H1 (cell line): Measurements from ENCODE around the gene RASGRF1. TPM values are rescaled to one million over a fixed set of nuclear protein-coding genes. Genes with fewer than 3 reads are reported as not detected.

ENCODE experiments used
- CTCF ChIA-PET: fragments of 300-600 bp; sonication (Branson Sonifier 250); formaldehyde crosslinking; loops from one replicate; lab custom pipeline; 2021; ENCODE audit not compliant: partially characterized antibody; lab: Charles Lee
- POLR2A ChIA-PET: fragments of 300-600 bp; sonication (Branson Sonifier 250); formaldehyde crosslinking; loops from one replicate; lab custom pipeline; 2021; ENCODE audit warnings: inconsistent platforms; ENCODE audit not compliant: partially characterized antibody; lab: Charles Lee
- DNase-seq, 2 experiments: peaks; one replicate each; pipeline versions ENCODE4 v3.0.0 to v3.0.0-alpha.2; 2010 to 2022; ENCODE audit warnings: low spot score in 2 of 2, low read depth in 1 of 2, mixed read lengths in 1 of 2
- FAIRE-seq: peaks from 2 replicates; lab custom pipeline; 2011; peaks lifted over from hg19 to GRCh38; lab: Jason Lieb, UNC
- H2AFZ ChIP-seq: 2 replicates; pipeline ENCODE4 v1.8.1; 2012; ENCODE audit warnings: low read length, inconsistent platforms
- H2AK5ac ChIP-seq: 2 replicates; pipeline ENCODE4 v1.6.1; 2013; ENCODE audit warnings: low read depth, low read length
- H2BK120ac ChIP-seq: replicated peaks from 2 replicates; pipeline ENCODE3; 2013; ENCODE audit warnings: low read depth, low read length, inconsistent platforms
- H2BK12ac ChIP-seq: 2 replicates; pipeline ENCODE4 v1.6.1; 2013; ENCODE audit warnings: low read depth, low read length
- H2BK15ac ChIP-seq: 2 replicates; pipeline ENCODE4 v1.6.1; 2013; ENCODE audit warnings: low read length
- H2BK20ac ChIP-seq: 2 replicates; pipeline ENCODE4 v1.6.1; 2013; ENCODE audit warnings: low read length
- H2BK5ac ChIP-seq: 2 replicates; pipeline ENCODE4 v1.6.1; 2013; ENCODE audit warnings: low read depth, low read length
- H3K14ac ChIP-seq: 2 replicates; pipeline ENCODE4 v1.6.1; 2013; ENCODE audit warnings: inconsistent platforms; ENCODE audit not compliant: insufficient read length
- H3K18ac ChIP-seq: 2 replicates; pipeline ENCODE4 v1.6.1; 2013; ENCODE audit warnings: low read length; ENCODE audit errors: extremely low read depth
- H3K23ac ChIP-seq: 2 replicates; pipeline ENCODE4 v1.6.1; 2013; ENCODE audit warnings: inconsistent platforms; ENCODE audit not compliant: insufficient read length
- H3K23me2 ChIP-seq: 2 replicates; pipeline ENCODE4 v1.6.1; 2013; ENCODE audit warnings: low read depth, low read length
- H3K27ac ChIP-seq: 2 replicates; pipeline ENCODE4 v1.6.1; 2011; ENCODE audit warnings: low read depth, low read length, inconsistent platforms
- H3K27me3 ChIP-seq, 4 experiments: replicated peaks in 1 of 4; 1 replicate in 1 of 4; 2 replicates in 3 of 4; pipeline versions ENCODE4 v1.6.1 to v1.8.1; 2011 to 2013; ENCODE audit warnings: low read length in 3 of 4, mild to moderate bottlenecking in 3 of 4, inconsistent platforms in 2 of 4, mixed read lengths in 2 of 4, moderate library complexity in 1 of 4; ENCODE audit not compliant: control insufficient read depth in 3 of 4, insufficient read depth in 3 of 4; ENCODE audit errors: extremely low read depth in 1 of 4
- H3K36me3 ChIP-seq, 4 experiments: 2 replicates each; pipeline versions ENCODE4 v1.6.1 to v1.8.1; 2011 to 2013; ENCODE audit warnings: mild to moderate bottlenecking in 4 of 4, low read length in 3 of 4, moderate library complexity in 2 of 4, control low read depth in 1 of 4, inconsistent platforms in 1 of 4; ENCODE audit not compliant: insufficient read depth in 4 of 4, control insufficient read depth in 2 of 4
- H3K4ac ChIP-seq: replicated peaks from 2 replicates; pipeline ENCODE3; 2013; ENCODE audit warnings: low read length, low read depth, mixed read lengths, inconsistent platforms; ENCODE audit not compliant: insufficient read length
- H3K4me1 ChIP-seq, 4 experiments: replicated peaks in 1 of 4; 1 replicate in 1 of 4; 2 replicates in 3 of 4; pipeline versions ENCODE4 v1.6.1 to v1.8.1; 2011 to 2013; ENCODE audit warnings: low read length in 3 of 4, inconsistent platforms in 2 of 4, mixed read lengths in 1 of 4; ENCODE audit not compliant: insufficient read depth in 4 of 4, control insufficient read depth in 3 of 4
- H3K4me2 ChIP-seq, 2 experiments: 2 replicates each; pipeline versions ENCODE4 v1.6.1 to v1.8.1; 2011 to 2013; ENCODE audit warnings: low read depth in 2 of 2, low read length in 2 of 2, control low read depth in 1 of 2, inconsistent platforms in 1 of 2, mild to moderate bottlenecking in 1 of 2; ENCODE audit not compliant: insufficient read depth in 1 of 2
- H3K4me3 ChIP-seq, 4 experiments: fragments of 200-600, 300-600 bp in 1 of 4; sonication (generic), shearing (Covaris generic), sonication (Bioruptor Twin) in 1 of 4; 2 replicates each; pipeline versions ENCODE4 v1.5.1 to v1.8.1; 2011 to 2016; ENCODE audit warnings: low read length in 4 of 4, low read depth in 3 of 4, control low read depth in 2 of 4, inconsistent platforms in 2 of 4, mild to moderate bottlenecking in 2 of 4, mixed read lengths in 1 of 4, moderate library complexity in 1 of 4; ENCODE audit not compliant: insufficient read depth in 2 of 4; ENCODE audit errors: extremely low read depth in 1 of 4
- H3K56ac ChIP-seq: replicated peaks from 2 replicates; pipeline ENCODE3; 2013; ENCODE audit warnings: low read depth, mild to moderate bottlenecking, mixed read lengths, low read length, inconsistent platforms; ENCODE audit not compliant: insufficient read length
- H3K79me1 ChIP-seq: 2 replicates; pipeline ENCODE4 v1.6.1; 2013; ENCODE audit warnings: low read depth, low read length, control low read depth
- H3K79me2 ChIP-seq, 2 experiments: 2 replicates each; pipeline versions ENCODE4 v1.6.1 to v1.8.1; 2012 to 2013; ENCODE audit warnings: low read length in 2 of 2, mild to moderate bottlenecking in 2 of 2, inconsistent platforms in 1 of 2; ENCODE audit not compliant: insufficient read depth in 2 of 2, control insufficient read depth in 1 of 2
- H3K9ac ChIP-seq, 4 experiments: replicated peaks in 1 of 4; 1 replicate in 1 of 4; 2 replicates in 3 of 4; pipeline versions ENCODE4 v1.6.1 to v1.8.1; 2011 to 2013; ENCODE audit warnings: low read depth in 3 of 4, low read length in 3 of 4, control low read depth in 2 of 4, mild to moderate bottlenecking in 2 of 4, moderate library complexity in 2 of 4, inconsistent platforms in 1 of 4; ENCODE audit errors: extremely low read depth in 1 of 4
- H3K9me3 ChIP-seq, 2 experiments: 2 replicates each; pipeline versions ENCODE4 v1.6.1 to v1.8.1; 2012 to 2013; ENCODE audit warnings: mild to moderate bottlenecking in 2 of 2, moderate library complexity in 2 of 2, control low read depth in 1 of 2, inconsistent platforms in 1 of 2, low read depth in 1 of 2, low read length in 1 of 2, mixed read lengths in 1 of 2; ENCODE audit not compliant: insufficient read depth in 2 of 2
- H4K20me1 ChIP-seq, 2 experiments: replicated peaks in 1 of 2; 2 replicates each; pipeline versions ENCODE3 to v1.8.1; 2011 to 2013; ENCODE audit warnings: inconsistent platforms in 2 of 2, low read length in 2 of 2, mild to moderate bottlenecking in 1 of 2; ENCODE audit not compliant: insufficient read depth in 2 of 2, control insufficient read depth in 1 of 2
- H4K5ac ChIP-seq: 2 replicates; pipeline ENCODE4 v1.6.1; 2013; ENCODE audit warnings: low read length, low read depth, mixed read lengths, inconsistent platforms; ENCODE audit not compliant: insufficient read length
- H4K8ac ChIP-seq: 2 replicates; pipeline ENCODE4 v1.8.0; 2013; ENCODE audit warnings: mild to moderate bottlenecking, moderate library complexity, low read length, inconsistent platforms; ENCODE audit not compliant: insufficient read depth; ENCODE audit errors: extremely low read depth
- H4K91ac ChIP-seq: replicated peaks from 2 replicates; pipeline ENCODE3; 2013; ENCODE audit warnings: low read length, mixed read lengths, inconsistent platforms; ENCODE audit not compliant: insufficient read length
- FOSL1 ChIP-seq: IDR thresholded peaks from 2 replicates; pipeline ENCODE4 v1.6.1; 2011; ENCODE audit warnings: mild to moderate bottlenecking, low read depth, low read length, moderate library complexity; ENCODE audit not compliant: insufficient read depth
- GABPA ChIP-seq: IDR thresholded peaks from 2 replicates; pipeline ENCODE4 v1.6.1; 2011; ENCODE audit warnings: mild to moderate bottlenecking, low read length, moderate library complexity, borderline replicate concordance; ENCODE audit not compliant: insufficient read depth
- NANOG ChIP-seq: IDR thresholded peaks from 2 replicates; pipeline ENCODE4 v1.6.1; 2011; ENCODE audit warnings: low read length, low read depth, mild to moderate bottlenecking, inconsistent platforms; ENCODE audit not compliant: insufficient read depth, poor library complexity, severe bottlenecking
- POLR2AphosphoS5 ChIP-seq: IDR thresholded peaks from 2 replicates; pipeline ENCODE4 v1.6.1; 2011; ENCODE audit warnings: low read depth, low read length
- SIN3A ChIP-seq, 2 experiments: IDR thresholded peaks in 1 of 2; conservative IDR thresholded peaks in 1 of 2; 2 replicates each; pipeline ENCODE4 v1.6.1; 2011 to 2012; ENCODE audit warnings: low read length in 2 of 2, improper control_type of control experiment in 1 of 2, low read depth in 1 of 2, mild to moderate bottlenecking in 1 of 2
- TBP ChIP-seq: IDR thresholded peaks from 2 replicates; pipeline ENCODE4 v1.6.1; 2011; ENCODE audit warnings: low read depth, low read length, improper control_type of control experiment
- YY1 ChIP-seq: IDR thresholded peaks from 2 replicates; pipeline ENCODE4 v1.6.1; 2011; ENCODE audit warnings: low read depth, mild to moderate bottlenecking, low read length
- ZNF274 ChIP-seq: IDR thresholded peaks from 2 replicates; pipeline ENCODE4 v1.7.0; 2012; ENCODE audit warnings: low read length, borderline replicate concordance; ENCODE audit errors: extremely low read depth
- whole genome bisulfite sequencing, 2 experiments: shearing (Covaris generic) in 1 of 2; methylation state at CpG; one replicate each; pipeline versions ENCODE4 v1.1.6 to v1.1.7; 2013 to 2015; ENCODE audit warnings: low lambda C conversion rate in 2 of 2, mixed read lengths in 2 of 2, inconsistent platforms in 1 of 2, low coverage in 1 of 2, missing lambda C conversion rate in 1 of 2; ENCODE audit not compliant: insufficient replicate concordance in 2 of 2, insufficient coverage in 1 of 2, insufficient read length in 1 of 2; ENCODE audit errors: extremely low coverage in 1 of 2, missing lambda C conversion rate in 1 of 2; 5-methylcytosine and 5-hydroxymethylcytosine counted together
- polyA plus RNA-seq, 7 experiments: library from polyadenylated mRNA; depleted of rRNA in 3 of 7; stranded (reverse) in 5 of 7; unstranded in 2 of 7; fragments of >200 nt in 5 of 7; fragments of 200-250 nt in 2 of 7; gene quantifications; 1 replicate in 5 of 7; 2 replicates in 1 of 7; 4 replicates in 1 of 7; pipeline versions ENCODE4 v1.2.1 to v1.2.3, GENCODE V29; 2011 to 2013; ENCODE audit warnings: missing spikeins in 2 of 7, mixed read lengths in 2 of 7
- total RNA-seq: library from RNA; stranded (reverse); fragmentation: NEBNext Ultra II Directional; extraction: Animal tissue kit (Norgen Biotek cat#: 25700); gene quantifications from 2 replicates; pipeline ENCODE4 v1.2.1, GENCODE V29; 2021
- TF ChIP-seq, protein P1 (sequence below): IDR thresholded peaks from 2 replicates; pipeline ENCODE4 v1.6.1; 2012; ENCODE audit warnings: low read length, inconsistent platforms
- TF ChIP-seq, protein P2 (sequence below): IDR thresholded peaks from 2 replicates; pipeline ENCODE4 v1.6.1; 2011; ENCODE audit warnings: low read depth, mild to moderate bottlenecking, low read length; ENCODE audit not compliant: insufficient read depth

RASGRF1 gene
- total and polyA plus RNA-seq, 2 of the 8 experiments (the other 6 are each of a cell fraction or from before 2014, with no cell fraction given), result 0.42 to 0.67 TPM

GRCh38 chr15:78923015-78923414, 167.6 kb downstream of the RASGRF1 start:
- Histone ChIP-seq H3K14ac (no peak overlapping the region), H4K91ac (no peak overlapping the region), H3K27ac (no peak overlapping the region), H2AFZ (no peak overlapping the region), H4K5ac (no peak overlapping the region), H3K36me3 (peaks cover 0 to 31% (median 7%) of the 10 kb centered on the region in 4 experiments; a peak in 6 of 8 replicates), H3K23ac (no peak overlapping the region), H3K79me2 (no peaks in the 10 kb centered on the region), H3K9me3 (no peaks in the 10 kb centered on the region), H3K56ac (no peak overlapping the region), H2AK5ac (no peak overlapping the region), H2BK20ac (no peak overlapping the region)
- FAIRE-seq, result no peak
- 91% methylated on average over 7 of the region's 7 CpGs; no CpG with 5 or more reads in 1 of the 2 experiments for WGBS, 2 experiments
- TF ChIP-seq POLR2AphosphoS5, result no peak
- no peak for TF ChIP-seq TBP
- TF ChIP-seq FOSL1, result no peak
- no peak for TF ChIP-seq NANOG
- TF ChIP-seq SIN3A (conservative IDR thresholded peaks at IDR 0.05 in 1 of 2, IDR thresholded peaks at IDR 0.05 in 1 of 2; ENCODE audit: low read depth in 1 of 2, low read length in 2 of 2), result no peak
- TF ChIP-seq GABPA, result no peak
- TF ChIP-seq, protein P1, sequence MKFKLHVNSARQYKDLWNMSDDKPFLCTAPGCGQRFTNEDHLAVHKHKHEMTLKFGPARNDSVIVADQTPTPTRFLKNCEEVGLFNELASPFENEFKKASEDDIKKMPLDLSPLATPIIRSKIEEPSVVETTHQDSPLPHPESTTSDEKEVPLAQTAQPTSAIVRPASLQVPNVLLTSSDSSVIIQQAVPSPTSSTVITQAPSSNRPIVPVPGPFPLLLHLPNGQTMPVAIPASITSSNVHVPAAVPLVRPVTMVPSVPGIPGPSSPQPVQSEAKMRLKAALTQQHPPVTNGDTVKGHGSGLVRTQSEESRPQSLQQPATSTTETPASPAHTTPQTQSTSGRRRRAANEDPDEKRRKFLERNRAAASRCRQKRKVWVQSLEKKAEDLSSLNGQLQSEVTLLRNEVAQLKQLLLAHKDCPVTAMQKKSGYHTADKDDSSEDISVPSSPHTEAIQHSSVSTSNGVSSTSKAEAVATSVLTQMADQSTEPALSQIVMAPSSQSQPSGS, result no peak
- TF ChIP-seq ZNF274, result no peak
- TF ChIP-seq YY1, result no peak
- TF ChIP-seq, protein P2, sequence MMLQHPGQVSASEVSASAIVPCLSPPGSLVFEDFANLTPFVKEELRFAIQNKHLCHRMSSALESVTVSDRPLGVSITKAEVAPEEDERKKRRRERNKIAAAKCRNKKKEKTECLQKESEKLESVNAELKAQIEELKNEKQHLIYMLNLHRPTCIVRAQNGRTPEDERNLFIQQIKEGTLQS, result no peak
- TF ChIP-seq, all 59 proteins: peak for 0
- H2BK12ac ChIP-seq, result no peak overlapping the region
- no peak overlapping the region for H2BK15ac ChIP-seq
- no peaks in the 10 kb centered on the region for H3K27me3 ChIP-seq
- H3K4ac ChIP-seq, result no peak overlapping the region
- no peak overlapping the region for H3K18ac ChIP-seq
- H3K9ac ChIP-seq, result no peak overlapping the region
- H3K23me2 ChIP-seq, result no peaks in the 10 kb centered on the region
- no peak overlapping the region for H3K4me2 ChIP-seq
- no peak overlapping the region for H2BK120ac ChIP-seq
- H4K8ac ChIP-seq, result no peak overlapping the region
- peaks cover 0 to under 1% of the 10 kb centered on the region in 2 experiments for H4K20me1 ChIP-seq
- no peak overlapping the region for H2BK5ac ChIP-seq
- no peak for DNase-seq
- no peaks in the 10 kb centered on the region for H3K79me1 ChIP-seq
- CTCF ChIA-PET, result interaction anchor here (1.2 to 6.0 kb wide), 6 partner anchors 9 to 105 kb away, joined by 3 to 41 read pairs (median 10); no protein-coding TSS in a partner anchor
- no peak overlapping the region for H3K4me3 ChIP-seq
- POLR2A ChIA-PET, result interaction anchor here (1.1 kb wide), 1 partner anchor 25 kb away, joined by 3 read pairs; no protein-coding TSS in a partner anchor
- H3K4me1 ChIP-seq, result no peaks in the 10 kb centered on the region
